Right lobe of liver (tissue), 6 donors: ENCODE results near the gene CAV3. TPM values are rescaled to one million over a fixed set of nuclear protein-coding genes. Genes with fewer than 3 reads are reported as not detected.

Source experiments
- ATAC-seq, 4 donors: fragments of 200-7000 bp; cut with Tn5 transposase; one replicate each; pipeline ENCODE4 v1.9.1; 2020; ENCODE audit warnings: mild to moderate bottlenecking in 4 of 4, moderate library complexity in 4 of 4
- DNase-seq, 3 donors: peaks; one replicate each; pipeline ENCODE4 v3.0.0-alpha.2; 2020
- H3K27ac ChIP-seq, 3 donors: fragments of 200-600 bp; one replicate each; pipeline ENCODE4 v1.8.0; 2022
- H3K27me3 ChIP-seq, 2 donors: fragments of 200-600 bp; one replicate each; pipeline ENCODE4 v1.8.0; 2022
- H3K36me3 ChIP-seq, 4 donors: fragments of 200-600 bp; sonication (generic) in 1 of 4; one replicate each; pipeline versions ENCODE4 v1.5.1 to v1.8.0; 2017 to 2022; ENCODE audit warnings: control low read depth in 1 of 4
- H3K4me1 ChIP-seq, 4 donors: fragments of 200-600 bp; sonication (generic) in 1 of 4; one replicate each; pipeline versions ENCODE4 v1.5.1 to v1.8.0; 2017 to 2022; ENCODE audit warnings: control low read depth in 1 of 4
- H3K4me3 ChIP-seq, 3 donors: fragments of 200-600 bp; one replicate each; pipeline ENCODE4 v1.8.0; 2022
- H3K9me3 ChIP-seq, 4 donors: fragments of 200-600 bp; sonication (generic) in 1 of 4; one replicate each; pipeline versions ENCODE4 v1.5.1 to v1.8.0; 2017 to 2022; ENCODE audit warnings: control low read depth in 1 of 4
- CTCF ChIP-seq, 4 donors: fragments of 200-600 bp in 3 of 4; fragments of 450-650 bp in 1 of 4; IDR thresholded peaks; one replicate each; pipeline versions ENCODE4 v1.5.1 to v1.8.0; 2016 to 2022; ENCODE audit warnings: antibody characterized with exemption in 4 of 4, mild to moderate bottlenecking in 2 of 4
- POLR2A ChIP-seq: fragments of 450-650 bp; IDR thresholded peaks from one replicate; pipeline ENCODE4 v1.6.1; 2017; ENCODE audit warnings: antibody characterized with exemption, mild to moderate bottlenecking
- WGBS: methylation state at CpG from one replicate; pipeline ENCODE4 v1.1.6; 2018; ENCODE audit warnings: low coverage, low lambda C conversion rate; ENCODE audit not compliant: insufficient coverage; ENCODE audit errors: missing lambda C conversion rate; 5-methylcytosine and 5-hydroxymethylcytosine counted together
- intact Hi-C, 2 donors: fragments of 100-400 bp; cut with DNase I; formaldehyde crosslinking; loops; one replicate each; pipeline versions ENCODE4 v1.11.2 to v1.14.1; 2022
- total RNA-seq, 6 experiments: library from RNA; depleted of rRNA in 2 of 6; stranded (reverse); fragments of >200 nt in 2 of 6; fragmentation: NEBNext Ultra II Directional in 3 of 6; extraction: Animal tissue kit (Norgen Biotek cat#: 25700) in 3 of 6; gene quantifications; one replicate each; pipeline versions ENCODE4 v1.1.0 to v1.2.4, GENCODE V29; 2016 to 2023
- donor health status: DM: no; HTN: yes; CAD: no.
- donor health status: DM: no; HTN: no; CAD: no.
- donor health status: DM: no; HTN: no; CAD: no.
- donor health status: DM: no; HTN: yes; CAD: no.
- donor health status: DM: no; HTN: yes; CAD: no.

The CAV3 gene
- total RNA-seq, 6 experiments from 2014 or later: not detected

- Histone ChIP-seq H3K9me3 (no peaks in the 10 kb centered on the region), H3K4me3 (no peak overlapping the region), H3K27ac (no peak overlapping the region), H3K27me3 (no peaks in the 10 kb centered on the region), H3K4me1 (no peaks in the 10 kb centered on the region), H3K36me3 (no peaks in the 10 kb centered on the region)
- TF ChIP-seq CTCF (IDR thresholded peaks at IDR 0.05): no peak
- no peak for TF ChIP-seq POLR2A
- 89% methylated on average over 3 of the region's 3 CpGs for whole genome bisulfite sequencing
- DNase-seq: no peak
- ATAC-seq: no peak
- intact Hi-C loops: no loop called here
Observed at GRCh38 chr3:8784676-8785435, 51.3 kb downstream of the CAV3 start.

- Histone ChIP-seq H3K27me3 (no peaks in the 10 kb centered on the region), H3K9me3 (no peaks in the 10 kb centered on the region), H3K4me1 (no peaks in the 10 kb centered on the region), H3K4me3 (no peak overlapping the region), H3K27ac (no peak overlapping the region), H3K36me3 (no peaks in the 10 kb centered on the region)
- intact Hi-C loops: no loop called here
- ATAC-seq (no peak), DNase-seq (no peak)
- TF ChIP-seq POLR2A (no peak), CTCF (IDR thresholded peaks at IDR 0.05) (no peak)
- WGBS: 67% methylated on average over 2 of the region's 2 CpGs
Observed at GRCh38 chr3:8790529-8790928, 56.9 kb downstream of the CAV3 start.

- TF ChIP-seq CTCF (IDR thresholded peaks at IDR 0.05): no peak
- no peak for TF ChIP-seq POLR2A
- ATAC-seq: no peak
- DNase-seq: no peak
- H3K4me3 ChIP-seq: no peak overlapping the region
- H3K27ac ChIP-seq: no peak overlapping the region
- intact Hi-C loops: no loop called here
- no peaks in the 10 kb centered on the region for H3K27me3 ChIP-seq
- H3K36me3 ChIP-seq: no peaks in the 10 kb centered on the region
- no peaks in the 10 kb centered on the region for H3K4me1 ChIP-seq
- H3K9me3 ChIP-seq: no peaks in the 10 kb centered on the region
- 84% methylated on average over 3 of the region's 7 CpGs for WGBS
Observed at GRCh38 chr3:8793242-8793641, 59.6 kb downstream of the CAV3 start.

DNA sequence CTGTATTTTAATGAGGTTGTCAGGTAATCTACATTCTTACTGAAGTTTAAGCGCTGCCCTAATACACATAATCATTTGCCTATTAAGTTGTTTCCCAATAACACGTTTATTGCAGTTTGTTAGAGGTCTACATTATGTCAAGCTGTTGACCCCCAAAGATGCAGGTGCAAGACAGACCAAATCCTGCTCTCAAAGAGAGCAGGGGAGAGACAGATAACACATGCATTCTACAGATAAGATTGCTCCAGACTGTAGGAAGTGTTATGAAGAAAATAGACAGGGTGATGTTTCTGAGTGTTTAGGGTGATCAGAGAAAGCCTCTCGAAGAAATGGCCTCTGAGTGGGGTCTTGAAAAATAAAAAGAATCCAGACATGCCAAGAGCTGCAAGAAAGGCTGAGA lies 60.6 kb downstream of the CAV3 start:
- Histone ChIP-seq H3K4me1 (no peaks in the 10 kb centered on the region), H3K36me3 (no peaks in the 10 kb centered on the region), H3K9me3 (no peaks in the 10 kb centered on the region), H3K27me3 (no peaks in the 10 kb centered on the region), H3K4me3 (no peak overlapping the region), H3K27ac (no peak overlapping the region)
- no peak for DNase-seq
- ATAC-seq: no peak
- intact Hi-C loops: no loop called here
- TF ChIP-seq CTCF (IDR thresholded peaks at IDR 0.05): no peak
- 82% methylated on average over 3 of the region's 3 CpGs for WGBS

Other genes with a start within 250 kb of the CAV3 start
- gene LMCD1, start 232.0 kb upstream of the CAV3 start, total RNA-seq: 10 to 100 TPM in 3 of 6 experiments, 1 to 10 TPM in 3; 3.0 to 24.0 (median 8.4) TPM
- 1 to 10 TPM in 4 of 6 experiments, under 1 TPM in 1, not detected in 1; 0.09 to 2.0 (median 1.1) TPM for gene SSUH2, start 89.0 kb upstream of the CAV3 start, total RNA-seq
- gene OXTR, start 35.8 kb downstream of the CAV3 start, total RNA-seq: under 1 TPM; 0.04 to 0.31 (median 0.20) TPM
- gene RAD18, start 229.7 kb downstream of the CAV3 start, total RNA-seq: 1 to 10 TPM; 1.9 to 5.1 (median 4.3) TPM